Fibroblast of skin of abdomen (primary cell): Measurements from ENCODE around the gene ELMO1.

ENCODE experiments used
- DNase-seq: peaks from one replicate; pipeline ENCODE4 v3.0.0-alpha.2; 2013

The ELMO1 gene

DNA sequence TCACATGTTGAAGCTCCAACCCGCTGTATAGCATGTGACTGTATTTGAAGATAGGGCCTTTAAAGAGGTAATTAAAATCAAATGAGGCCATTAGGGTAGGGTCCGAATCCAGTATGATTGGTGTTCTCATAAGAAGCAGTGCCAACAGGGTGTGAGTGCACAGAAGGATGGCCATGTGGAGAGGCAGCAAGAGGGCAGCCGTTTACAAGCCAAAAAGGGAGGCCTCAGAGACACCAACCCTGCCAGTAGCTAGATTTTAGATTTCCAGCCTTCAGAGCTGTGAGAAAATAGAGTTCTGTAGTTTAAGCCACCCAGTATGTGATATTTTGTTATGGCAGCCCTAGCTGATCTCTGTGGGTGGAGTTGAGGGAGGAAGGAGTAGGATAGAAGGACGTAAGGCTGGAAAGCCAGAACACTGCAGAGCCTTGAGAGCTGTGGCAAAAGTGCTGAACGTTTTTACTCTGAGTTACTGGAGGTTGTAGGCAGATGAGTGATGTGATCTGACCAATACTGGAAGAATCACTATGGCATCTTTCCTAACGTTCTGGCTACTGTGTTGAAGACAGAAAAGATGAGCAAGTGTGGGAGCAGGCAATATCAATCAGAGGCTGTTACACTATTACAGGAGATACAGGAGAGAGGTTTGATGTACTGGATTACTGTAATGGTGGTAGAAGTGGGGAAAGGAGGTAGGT, 334.9 kb downstream of the ELMO1 start:
- DNase-seq, result peak; percentile 69

DNA sequence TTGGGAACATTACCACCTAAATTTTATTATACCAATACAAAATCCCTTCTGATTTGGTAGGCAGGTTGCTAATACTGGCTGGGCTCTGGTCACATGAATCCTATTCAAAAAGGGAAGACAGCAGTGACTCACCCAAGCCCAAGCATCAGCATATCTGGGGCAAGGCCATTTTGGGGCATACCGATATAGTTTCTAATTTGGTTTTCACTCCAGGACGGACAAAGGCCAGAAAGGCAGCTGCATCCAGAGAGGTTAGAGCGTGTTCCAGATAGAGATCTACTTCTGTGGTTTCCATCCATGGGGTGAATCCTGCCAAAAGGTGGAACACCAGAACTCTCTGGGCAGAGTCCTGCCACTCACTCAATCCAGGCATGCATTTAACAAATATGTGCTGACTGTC, 335.8 kb downstream of the ELMO1 start:
- DNase-seq, result no peak

DNA sequence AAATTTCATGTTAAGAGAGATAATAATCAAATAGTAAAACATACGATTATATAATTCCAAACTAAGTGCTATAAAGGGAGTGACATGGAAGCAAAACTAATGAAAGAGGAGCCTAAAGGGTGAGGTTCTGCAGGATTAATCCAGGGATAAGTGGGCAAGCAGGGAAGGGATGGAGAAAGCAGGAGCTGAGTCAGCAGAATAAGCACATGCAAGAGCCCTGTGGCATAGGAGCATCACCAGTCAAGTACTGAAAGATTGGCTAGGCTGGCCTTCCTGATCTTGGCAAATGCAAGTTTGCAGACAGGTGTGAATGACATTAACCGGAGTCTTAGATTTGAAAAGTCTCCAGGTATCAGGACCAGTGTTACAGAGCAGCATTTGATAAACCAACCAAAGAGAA, 336.4 kb downstream of the ELMO1 start:
- DNase-seq, result no peak

DNA sequence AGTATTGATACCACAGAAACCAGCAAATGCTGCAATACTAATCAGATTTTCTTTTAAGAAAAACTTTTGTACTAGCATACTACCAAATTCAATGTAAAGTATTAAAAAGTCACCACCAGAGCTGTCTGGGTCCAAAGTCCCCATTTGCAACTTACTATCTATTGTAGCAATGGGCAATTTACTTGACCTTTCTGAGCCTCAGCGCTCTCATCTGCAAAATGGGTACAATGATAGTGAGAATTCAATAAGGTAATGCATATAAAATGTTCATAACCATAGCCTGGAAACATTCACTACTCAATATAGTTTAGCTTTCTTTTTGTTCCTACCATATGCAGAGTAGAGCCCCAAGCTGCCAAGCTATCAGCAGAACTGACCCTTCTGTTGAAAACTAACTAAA, 337.2 kb downstream of the ELMO1 start:
- DNase-seq, result no peak

DNA sequence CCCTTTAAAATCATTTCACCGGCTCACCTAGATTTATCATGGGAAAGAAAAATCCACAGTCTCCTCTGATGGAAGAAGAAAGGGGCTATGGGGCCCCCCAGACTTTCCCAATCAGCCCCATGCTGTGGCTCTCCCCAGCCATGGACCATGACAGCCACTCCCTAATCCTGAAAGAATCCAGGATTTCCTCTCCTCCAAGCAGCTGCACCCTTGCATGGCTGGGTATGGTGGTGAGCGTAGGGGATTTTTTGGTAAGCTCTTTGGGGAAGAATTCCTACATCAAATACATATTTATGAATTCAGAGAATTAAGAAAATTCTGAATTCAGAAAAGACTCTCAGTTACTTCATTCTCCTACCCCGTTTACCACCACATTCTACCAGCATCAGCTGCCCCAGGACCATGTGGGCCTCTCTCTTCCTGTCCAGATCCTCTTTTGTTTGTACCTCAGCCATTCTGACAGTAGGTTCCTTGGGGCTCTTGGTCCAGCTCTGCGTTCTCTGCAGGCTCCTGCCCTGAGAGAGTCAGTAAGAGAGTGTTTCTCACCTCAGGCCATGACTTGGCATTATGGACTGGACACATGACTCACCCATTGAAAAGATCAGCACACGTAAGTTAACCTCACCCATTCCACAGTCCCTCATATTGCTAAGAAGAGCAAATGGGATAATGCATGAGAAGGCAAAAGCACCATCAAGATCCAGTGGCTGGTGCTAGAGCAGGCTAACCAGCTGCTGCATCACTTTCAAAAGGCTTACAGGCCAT, 337.8 kb downstream of the ELMO1 start:
- DNase-seq, result no peak

DNA sequence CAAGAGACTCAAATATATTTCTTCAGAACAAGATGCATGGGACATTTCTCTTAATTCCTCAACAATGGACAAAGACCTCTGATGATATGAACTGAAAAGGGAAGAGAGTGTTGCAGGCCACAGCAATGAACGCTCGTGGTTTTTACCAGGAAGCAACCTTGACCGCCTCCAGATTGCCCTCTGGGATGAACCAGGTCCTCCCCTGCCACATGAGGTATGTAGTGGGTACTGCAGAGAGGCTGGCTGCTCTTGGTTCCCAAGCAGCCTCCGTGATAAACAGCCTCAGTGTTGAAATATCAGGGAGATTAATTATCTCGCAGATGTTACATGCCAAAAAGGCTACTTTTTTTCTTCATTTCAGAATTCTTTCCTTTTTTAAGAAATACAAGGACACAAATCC, 338.8 kb downstream of the ELMO1 start:
- DNase-seq, result no peak

DNA sequence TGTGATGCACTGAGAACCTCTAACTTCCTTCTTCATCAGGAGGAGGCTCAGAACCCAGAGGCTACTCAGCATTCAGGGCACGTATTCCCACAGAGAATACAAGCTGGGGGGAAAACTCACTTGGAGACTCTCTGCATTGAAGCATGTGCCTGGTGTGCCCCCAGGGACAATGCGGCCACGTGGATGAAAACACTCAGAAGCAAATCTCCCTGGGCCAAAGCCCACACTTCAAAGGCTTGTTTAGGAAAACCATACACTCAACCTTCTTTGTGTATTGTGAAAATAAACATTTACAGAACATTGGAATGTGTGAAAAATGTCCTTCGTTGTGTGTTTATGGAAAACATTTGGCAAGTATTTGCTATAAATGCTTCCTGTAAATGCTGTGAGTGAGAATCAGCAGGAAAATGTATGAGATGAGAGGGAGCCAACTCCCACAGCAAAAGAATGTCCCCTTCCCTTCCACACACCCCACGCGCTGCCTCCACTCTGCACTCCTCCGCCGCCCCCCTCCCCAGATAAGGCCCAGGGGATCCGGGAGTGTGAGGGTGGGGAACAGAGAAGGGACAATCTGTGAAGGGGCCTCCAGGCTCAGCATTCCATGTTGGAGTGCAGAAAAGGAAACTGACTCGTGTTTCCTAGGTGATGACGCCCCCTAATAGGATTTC, 339.5 kb downstream of the ELMO1 start:
- no peak for DNase-seq

DNA sequence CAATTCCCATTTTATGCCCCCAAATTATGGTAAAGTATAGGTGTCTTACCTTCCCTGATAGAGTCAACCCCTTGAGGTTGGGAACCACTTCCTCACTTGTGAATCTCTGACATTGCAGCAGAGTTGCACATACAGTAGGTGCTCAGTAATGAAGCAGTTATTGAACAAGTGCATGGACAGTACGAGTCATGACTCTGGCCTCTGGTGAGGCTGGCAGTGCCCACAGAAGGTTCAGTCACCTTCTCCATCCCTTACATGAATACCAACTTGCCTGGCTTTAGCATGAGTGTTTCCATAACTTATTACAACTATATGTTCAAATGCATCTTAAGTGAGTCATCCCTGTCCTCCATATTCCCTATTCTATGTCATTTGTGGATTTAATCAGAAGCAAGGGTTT, 340.0 kb downstream of the ELMO1 start:
- DNase-seq, result peak; percentile 17

DNA sequence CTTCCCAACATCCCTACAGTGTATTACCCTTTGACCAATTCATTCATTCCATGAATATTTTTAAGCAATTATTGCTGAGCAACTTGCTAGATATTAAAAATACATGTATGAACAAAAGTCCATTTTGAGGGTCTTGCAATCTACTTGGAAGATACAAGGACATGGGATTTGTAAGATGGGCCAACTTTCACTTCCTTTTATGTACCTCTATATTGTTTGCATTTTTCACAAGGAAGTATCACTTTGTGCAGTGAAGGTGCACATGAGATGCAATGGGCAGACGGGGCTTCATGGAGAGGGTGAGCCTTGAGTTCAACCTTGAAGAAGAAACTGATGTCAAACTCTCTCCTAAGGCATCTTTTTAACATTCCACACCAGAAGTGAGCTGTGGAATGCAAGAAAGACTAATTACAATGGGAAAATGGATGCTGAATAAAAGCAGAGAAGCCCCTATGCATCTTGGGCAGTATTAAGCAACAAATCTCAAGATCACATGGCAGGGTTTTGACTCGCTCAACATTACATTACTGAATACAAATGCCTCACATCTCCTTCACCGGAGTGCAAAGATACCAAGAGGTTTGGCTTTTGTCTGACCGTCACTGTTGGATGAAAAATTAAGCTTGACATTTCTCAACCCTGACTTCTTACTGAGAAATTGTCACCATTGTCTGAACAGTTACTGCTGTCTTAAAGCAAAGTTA, 341.5 kb downstream of the ELMO1 start:
- DNase-seq, result no peak

DNA sequence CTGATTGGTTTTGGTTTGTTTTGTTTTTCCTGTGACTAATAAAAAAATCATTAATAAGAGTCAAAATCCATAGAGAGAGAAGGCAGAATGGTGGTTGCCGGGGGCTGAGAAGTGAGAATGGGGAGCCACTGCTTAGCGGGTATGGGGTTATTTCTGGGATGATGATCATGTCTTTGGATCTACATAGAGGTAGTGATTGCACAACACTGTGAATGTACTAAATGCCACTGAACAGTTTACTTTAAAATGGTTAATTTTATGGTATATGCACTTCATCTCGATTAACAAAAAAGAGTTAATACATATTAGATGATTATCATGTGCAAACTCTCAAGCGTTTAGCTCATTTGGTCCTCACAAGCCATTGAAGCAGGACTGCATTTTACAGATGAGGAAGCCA, 342.9 kb downstream of the ELMO1 start:
- no peak for DNase-seq

DNA sequence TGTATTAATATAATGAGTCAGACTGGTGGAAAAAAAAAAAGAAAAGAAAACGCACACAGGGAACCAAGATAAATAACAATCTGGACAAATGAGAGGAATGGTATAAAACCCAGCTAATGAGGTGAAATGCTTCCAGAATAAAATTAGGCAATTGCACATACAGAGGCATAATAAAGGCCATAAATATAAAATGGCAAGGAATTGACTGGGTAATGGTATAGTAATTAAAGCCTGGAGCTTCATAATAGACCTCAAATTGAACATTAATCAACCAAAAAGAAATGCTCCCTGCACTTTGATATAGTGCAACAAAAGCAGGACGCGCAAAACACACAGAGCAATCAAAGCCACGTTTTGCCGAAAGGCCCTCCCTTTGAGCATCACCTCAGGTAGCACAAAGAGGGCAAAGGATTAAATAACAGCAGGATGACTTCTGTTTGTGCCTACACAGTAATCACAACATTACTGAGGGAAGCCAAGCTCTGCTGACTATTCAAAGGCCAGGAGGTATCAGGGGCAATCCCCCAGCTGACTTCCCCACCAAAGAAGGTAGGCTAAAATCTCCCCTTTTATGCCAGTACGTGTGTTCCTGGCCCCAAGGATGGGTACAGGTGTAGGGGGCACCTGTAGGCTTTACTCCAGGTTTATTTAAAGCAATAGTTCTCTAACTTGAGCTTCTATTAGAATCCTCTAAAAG, 343.7 kb downstream of the ELMO1 start:
- DNase-seq, result no peak

DNA sequence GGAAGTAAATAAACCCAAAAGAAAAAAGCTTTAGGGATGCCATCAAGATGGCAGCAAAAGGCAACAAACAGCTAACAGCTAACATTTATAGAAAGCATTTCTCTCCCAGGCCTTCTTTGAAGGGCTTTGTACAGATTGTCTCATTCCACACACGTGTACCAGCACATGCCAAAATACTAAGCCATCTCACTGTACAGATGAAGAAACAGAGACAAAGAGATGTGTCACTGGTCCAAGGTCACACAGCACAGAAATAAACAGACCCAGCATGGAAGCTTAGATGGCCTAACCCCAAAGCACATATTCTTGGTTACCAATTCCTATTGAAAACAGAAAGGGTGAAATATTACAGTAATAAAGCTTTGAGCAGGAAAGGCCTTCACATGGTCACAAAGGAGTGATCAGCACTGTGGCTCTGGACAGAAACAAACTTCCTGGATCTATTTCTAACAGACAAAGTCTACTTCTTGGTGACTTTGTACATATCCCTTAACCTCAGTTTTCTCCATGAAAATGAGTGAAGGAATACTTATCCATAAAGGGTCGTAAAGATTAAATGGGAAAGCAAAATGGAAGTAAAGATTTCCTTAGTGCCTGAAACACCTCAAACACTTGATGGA, 346.0 kb downstream of the ELMO1 start:
- no peak for DNase-seq

DNA sequence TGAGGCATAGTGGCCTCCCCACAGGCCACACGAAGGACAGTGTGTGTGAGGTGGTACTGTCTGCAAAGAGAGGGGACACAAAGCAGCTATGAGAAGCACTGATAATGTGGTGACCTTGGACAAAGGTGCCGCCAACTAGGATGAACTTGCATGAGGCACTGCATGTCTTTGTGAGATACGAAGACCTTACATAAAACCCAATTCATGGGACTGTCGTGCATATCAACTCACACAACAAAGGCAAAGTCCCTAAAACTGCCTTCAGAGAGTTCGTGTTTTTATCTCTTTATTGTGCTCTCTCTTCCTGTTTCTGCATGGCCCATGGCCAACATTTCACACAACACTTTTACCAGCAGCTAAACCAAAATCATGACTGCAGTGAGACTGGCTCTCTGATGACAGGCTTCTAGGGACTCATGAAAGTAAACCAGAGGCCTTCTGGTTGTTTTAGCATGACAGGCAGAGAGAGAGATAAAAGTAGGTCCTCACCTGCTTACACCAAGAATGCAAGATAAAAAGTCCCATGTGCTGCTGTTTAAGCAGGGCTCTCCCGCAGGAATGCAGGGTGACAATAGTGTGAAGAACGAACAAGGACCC, 347.8 kb downstream of the ELMO1 start:
- no peak for DNase-seq

DNA sequence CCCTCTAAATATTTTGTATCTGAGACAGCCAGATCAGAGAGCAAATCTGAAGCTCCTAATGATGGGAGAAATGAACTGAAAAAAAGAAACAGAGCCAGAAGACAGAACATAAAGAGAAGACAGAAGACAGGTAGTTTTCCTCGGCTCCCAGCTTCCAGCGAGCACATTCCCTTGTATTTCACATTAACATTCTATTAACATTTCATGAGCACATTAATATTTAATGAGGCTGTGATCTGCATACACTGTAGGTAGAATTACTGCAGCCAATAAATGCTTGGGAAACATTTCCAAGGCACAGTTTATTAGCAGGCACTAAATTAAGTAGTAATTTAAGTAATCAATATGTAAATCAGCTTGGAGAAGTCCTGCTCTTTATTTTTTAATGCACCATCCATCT, 349.9 kb downstream of the ELMO1 start:
- no peak for DNase-seq

DNA sequence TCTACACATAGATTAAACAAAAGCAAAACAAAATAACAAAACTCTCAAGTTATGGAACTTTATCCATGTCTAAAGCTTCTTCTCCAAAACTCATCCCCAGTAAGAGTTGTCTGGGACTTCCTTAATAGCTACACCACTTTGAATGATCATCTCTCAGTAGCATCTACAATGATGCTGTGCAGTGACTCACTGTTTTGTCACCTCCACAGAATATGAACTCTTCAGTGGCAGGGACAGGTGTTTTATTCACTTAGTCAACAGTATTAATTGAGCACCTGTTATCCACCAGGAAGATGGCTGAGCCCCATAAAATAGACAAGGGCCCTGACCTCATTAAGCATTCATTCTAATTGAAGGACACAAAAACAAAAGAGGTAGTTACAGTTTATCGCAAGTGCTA, 350.7 kb downstream of the ELMO1 start:
- DNase-seq, result no peak

DNA sequence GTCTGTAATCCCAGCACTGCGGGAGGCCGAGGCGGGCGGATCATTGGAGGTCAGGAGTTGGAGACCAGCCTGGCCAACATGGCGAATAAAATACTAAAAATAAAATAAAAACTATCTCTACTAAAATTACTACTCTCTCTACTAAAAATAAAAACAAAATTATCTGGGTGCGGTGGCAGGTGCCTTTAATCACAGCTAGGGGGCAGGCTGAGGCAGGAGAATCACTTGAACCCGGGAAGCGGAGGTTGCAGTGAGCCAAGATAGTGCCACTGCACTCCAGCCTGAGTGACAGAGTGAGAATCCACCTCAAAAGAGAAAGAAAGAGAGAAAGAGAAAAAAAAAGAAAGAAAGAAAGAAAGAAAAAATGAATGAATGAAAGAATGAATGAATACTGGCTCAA, 351.4 kb downstream of the ELMO1 start:
- no peak for DNase-seq

DNA sequence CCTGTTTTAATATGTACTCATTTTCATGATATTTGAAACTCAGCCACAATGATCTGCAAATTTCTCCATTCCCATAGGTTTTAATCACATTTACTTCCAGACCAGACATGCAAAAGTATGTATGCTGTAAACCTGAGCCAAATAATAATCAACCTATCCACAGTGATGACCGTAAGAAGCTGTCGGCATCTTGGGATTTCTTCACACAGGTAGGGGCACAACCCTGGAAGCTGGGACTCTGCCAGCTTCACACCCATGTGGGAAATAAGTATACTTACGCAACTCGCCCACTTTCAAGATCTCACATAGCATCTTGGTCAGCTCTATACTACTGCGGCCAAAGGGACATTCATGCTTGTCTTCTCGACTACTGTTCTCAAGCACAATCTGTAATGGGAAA, 352.3 kb downstream of the ELMO1 start:
- DNase-seq, result no peak

DNA sequence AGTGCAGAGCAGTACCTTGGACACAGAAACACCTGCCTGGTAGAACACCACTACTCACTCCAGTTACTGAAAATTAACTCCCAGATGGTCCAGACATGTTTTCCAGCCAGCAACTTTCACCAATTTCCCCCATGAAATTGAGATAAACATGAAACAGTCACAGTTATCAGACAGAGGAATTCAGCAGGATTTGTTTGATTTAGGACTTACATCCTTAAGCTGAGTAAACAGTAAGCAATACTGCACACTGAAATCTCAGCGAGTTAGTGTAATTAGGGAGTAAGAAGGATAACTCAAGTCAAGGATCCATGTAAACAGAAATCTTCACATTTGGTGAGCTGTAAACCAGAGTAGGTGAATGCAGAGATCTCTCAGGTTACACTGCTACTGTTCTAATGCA, 353.5 kb downstream of the ELMO1 start:
- no peak for DNase-seq

DNA sequence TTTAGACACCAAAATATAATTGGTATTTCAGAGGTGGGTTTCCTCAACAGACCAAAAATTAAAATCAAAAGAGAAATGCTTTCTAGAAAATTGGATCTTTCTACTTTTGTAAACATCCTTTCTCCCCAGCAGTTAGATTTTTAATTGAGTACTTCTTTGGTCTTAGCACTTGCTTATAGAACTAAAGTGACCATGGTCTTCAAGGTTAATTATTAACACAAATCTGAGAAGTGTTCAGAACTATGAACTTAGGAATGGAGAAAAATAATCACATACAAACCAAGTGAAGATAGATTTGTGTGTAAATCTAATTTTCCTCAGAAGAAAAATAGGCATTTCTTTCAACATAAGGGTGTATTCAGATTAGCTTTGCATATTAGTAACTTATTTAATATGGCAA, 355.4 kb downstream of the ELMO1 start:
- no peak for DNase-seq

DNA sequence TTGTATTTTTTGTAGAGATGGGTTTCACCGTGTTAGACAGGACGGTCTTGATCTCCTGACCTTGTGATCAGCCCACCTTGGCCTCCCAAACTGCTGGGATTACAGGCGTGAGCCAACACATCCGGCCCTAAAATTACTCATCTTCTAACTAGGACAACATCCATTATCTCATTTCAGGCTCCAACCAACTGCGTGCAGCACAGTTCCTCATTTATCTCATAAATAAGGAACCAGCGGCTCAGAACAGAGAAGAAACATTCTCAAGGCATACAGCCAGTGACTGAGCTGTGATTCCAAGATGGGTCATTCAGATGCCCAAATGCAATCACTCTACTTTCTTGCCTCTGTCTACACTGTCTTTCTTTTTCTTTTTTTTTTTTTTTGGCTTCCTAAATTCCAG, 356.1 kb downstream of the ELMO1 start:
- no peak for DNase-seq

DNA sequence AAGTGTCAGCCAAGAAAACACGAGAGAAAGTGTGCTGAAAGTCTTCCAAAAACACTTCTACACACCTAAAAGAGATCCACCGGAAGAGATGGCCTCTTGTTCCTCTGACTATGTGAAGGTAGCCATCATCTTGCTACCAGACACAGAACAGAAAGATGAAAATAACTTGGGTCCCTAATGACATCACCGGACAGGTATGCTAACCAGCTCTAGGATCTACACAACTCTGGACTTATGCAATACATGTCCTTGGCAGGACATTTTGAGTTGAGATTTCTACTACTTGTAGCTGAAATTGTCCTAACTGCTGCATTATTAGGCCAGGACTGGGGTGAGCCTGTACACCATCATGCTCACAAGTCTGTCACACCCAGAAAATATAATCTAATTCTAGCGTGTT, 358.7 kb downstream of the ELMO1 start:
- no peak for DNase-seq

DNA sequence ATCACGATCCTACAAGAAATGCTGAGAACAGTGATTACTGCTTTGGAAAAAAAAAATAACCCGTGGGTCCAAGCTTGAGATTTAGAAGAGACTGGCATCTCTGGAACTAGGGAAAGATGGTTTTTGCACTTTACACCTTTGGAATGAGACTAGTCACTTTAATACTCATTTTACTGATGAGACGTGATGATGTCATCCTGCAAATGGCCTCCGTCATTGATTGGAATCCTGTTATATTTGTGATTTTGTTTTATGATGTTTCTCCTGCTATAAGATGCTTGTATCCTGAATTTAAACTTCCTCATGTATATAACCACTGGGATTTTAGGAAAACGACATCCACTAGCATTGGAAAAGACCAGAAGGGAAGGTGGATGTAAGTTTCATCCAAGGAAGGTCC, 363.1 kb downstream of the ELMO1 start:
- DNase-seq, result no peak
